ENCODE data around the gene LTBP1.

- TF ChIP-seq POLR2A (IDR thresholded peaks at IDR 0.05) (no peak), CTCF (IDR thresholded peaks at IDR 0.05) (no peak)
These were observed 190.6 kb downstream of the LTBP1 start for GRCh38 chr2:33137331-33137730.

All from adrenal gland (tissue), 5 donors.